Natural killer cell treated with Interleukin-12 subunit alpha and Interleukin-12 subunit beta and Interleukin-15 and Interleukin-18, amount 100 ng/mL, for 72 hours (primary cell): ENCODE measurements around the gene PCDHGA5. TPM values are rescaled to one million over a fixed set of nuclear protein-coding genes. Genes with fewer than 3 reads are reported as not detected.
"Not testable (repeated sequence)": the region's sequence is repeated elsewhere in the genome, so short reads cannot be mapped to it uniquely, and the experiment has no call there.

Experiments used
- ATAC-seq, 2 donors: fragments of 150-1000 bp; cut with Tn5 transposase in 1 of 2; sonication (Bioruptor Pico), chemical (Tn5 transposase) in 1 of 2; 2 replicates each; pipeline ENCODE4 v1.10.0; 2021
- DNase-seq: peaks from one replicate; pipeline ENCODE4 v3.0.0; 2022; ENCODE audit warnings: low spot score
- H3K27ac Mint-ChIP-seq, 2 donors: 1 replicate in 1 of 2; 2 replicates in 1 of 2; pipeline ENCODE4 v1.8.0; 2022; ENCODE audit warnings: mixed read lengths in 2 of 2, mild to moderate bottlenecking in 1 of 2, moderate library complexity in 1 of 2
- H3K27me3 Mint-ChIP-seq, 2 donors: 1 replicate in 1 of 2; 2 replicates in 1 of 2; pipeline ENCODE4 v1.8.0; 2022; ENCODE audit warnings: mixed read lengths in 2 of 2
- H3K36me3 Mint-ChIP-seq: one replicate; pipeline ENCODE4 v1.8.0; 2022; ENCODE audit warnings: mixed read lengths
- H3K4me1 Mint-ChIP-seq, 2 donors: 1 replicate in 1 of 2; 2 replicates in 1 of 2; pipeline ENCODE4 v1.8.0; 2022; ENCODE audit warnings: low read depth in 2 of 2, mixed read lengths in 2 of 2, mild to moderate bottlenecking in 1 of 2
- H3K4me3 Mint-ChIP-seq: one replicate; pipeline ENCODE4 v1.8.0; 2022; ENCODE audit warnings: mixed read lengths
- H3K9me3 Mint-ChIP-seq: 2 replicates; pipeline ENCODE4 v1.8.0; 2022; ENCODE audit warnings: mixed read lengths
- total RNA-seq, 2 donors: library from RNA; stranded (reverse); gene quantifications; one replicate each; pipeline ENCODE4 v1.2.3, GENCODE V29; 2022

PCDHGA5 gene
- total RNA-seq, 2 donors from 2014 or later = 0.33 to 0.36 TPM

DNA sequence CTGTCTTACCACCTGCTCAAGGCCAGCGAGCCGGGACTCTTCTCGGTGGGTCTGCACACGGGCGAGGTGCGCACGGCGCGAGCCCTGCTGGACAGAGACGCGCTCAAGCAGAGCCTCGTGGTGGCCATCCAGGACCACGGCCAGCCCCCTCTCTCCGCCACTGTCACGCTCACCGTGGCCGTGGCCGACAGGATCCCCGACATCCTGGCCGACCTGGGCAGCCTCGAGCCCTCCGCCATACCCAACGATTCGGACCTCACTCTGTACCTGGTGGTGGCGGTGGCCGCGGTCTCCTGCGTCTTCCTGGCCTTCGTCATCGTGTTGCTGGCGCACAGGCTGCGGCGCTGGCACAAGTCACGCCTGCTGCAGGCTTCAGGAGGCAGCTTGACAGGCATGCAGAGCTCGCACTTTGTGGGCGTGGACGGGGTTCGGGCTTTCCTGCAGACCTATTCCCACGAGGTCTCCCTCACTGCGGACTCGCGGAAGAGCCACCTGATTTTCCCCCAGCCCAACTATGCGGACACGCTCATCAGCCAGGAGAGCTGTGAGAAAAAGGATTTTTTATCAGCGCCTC is 23.1 kb upstream of the PCDHGA5 start:
- peaks cover 25% of the 10 kb centered on the region for H3K9me3 Mint-ChIP-seq
- not testable (repeated sequence) for H3K27ac Mint-ChIP-seq, DNase-seq, ATAC-seq, H3K4me3 Mint-ChIP-seq, H3K4me1 Mint-ChIP-seq
- peaks cover 55 to 81% of the 10 kb centered on the region in 2 donors for H3K27me3 Mint-ChIP-seq
- peaks cover 32% of the 10 kb centered on the region for H3K36me3 Mint-ChIP-seq

GRCh38 chr5:141342773-141343172 is 21.2 kb upstream of the PCDHGA5 start:
- Mint-ChIP-seq H3K36me3 (peaks cover 37% of the 10 kb centered on the region), H3K9me3 (peaks cover 22% of the 10 kb centered on the region), H3K4me1 (no peaks in the 10 kb centered on the region), H3K4me3 (no peak overlapping the region), H3K27ac (no peak overlapping the region), H3K27me3 (peaks cover 48 to 79% of the 10 kb centered on the region in 2 donors)
- ATAC-seq = no peak
- no peak for DNase-seq

DNA sequence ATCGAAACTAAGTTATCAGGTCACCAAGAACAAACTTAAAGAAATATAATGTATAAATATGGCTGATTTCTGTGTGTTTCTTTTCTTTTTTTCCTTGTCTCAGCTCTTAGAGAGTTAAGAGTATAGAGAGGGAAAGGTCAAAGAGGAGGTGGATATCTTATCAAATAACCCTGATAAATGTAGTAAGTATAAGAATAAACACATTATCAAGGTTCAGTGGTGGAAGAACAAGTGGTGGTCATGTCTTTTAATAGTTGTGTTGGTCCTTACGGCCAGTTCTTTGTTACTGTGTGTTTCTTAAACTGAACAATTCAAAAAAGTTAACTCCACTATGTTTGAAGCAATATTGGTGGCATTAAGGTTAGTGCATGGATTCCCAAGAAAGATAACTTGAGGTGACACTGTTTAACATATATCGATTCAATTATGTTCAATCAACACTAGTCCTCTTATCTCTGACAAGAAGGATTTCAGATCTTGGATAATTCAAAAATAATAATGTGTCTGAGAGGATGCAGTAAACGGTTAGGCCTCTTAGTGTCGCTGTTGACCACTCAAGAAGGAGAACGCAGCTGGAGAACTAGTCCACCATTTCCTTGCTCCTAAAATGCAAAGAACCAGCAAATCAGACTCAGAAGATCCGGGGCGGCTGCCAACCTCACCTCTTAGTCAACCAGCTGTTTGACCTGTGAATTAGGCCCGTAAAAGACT is 20.6 kb upstream of the PCDHGA5 start, which contains the start of gene PCDHGA3:
Gene PCDHGA3 (plus strand): TSS at position 588 of the 711 bp plus-strand sequence. CDS start 205 bp downstream, outside the sequence.
- Mint-ChIP-seq H3K4me1 (no peaks in the 10 kb centered on the region), H3K27ac (no peak within 1 kb of the TSS), H3K27me3 (peaks cover 42 to 79% of the 10 kb centered on the region in 2 donors), H3K4me3 (peak within 1 kb of the TSS; percentile 47), H3K36me3 (peaks cover 30% of the 10 kb centered on the region), H3K9me3 (peaks cover 17% of the 10 kb centered on the region)
- ATAC-seq = no peak
- no peak for DNase-seq

DNA sequence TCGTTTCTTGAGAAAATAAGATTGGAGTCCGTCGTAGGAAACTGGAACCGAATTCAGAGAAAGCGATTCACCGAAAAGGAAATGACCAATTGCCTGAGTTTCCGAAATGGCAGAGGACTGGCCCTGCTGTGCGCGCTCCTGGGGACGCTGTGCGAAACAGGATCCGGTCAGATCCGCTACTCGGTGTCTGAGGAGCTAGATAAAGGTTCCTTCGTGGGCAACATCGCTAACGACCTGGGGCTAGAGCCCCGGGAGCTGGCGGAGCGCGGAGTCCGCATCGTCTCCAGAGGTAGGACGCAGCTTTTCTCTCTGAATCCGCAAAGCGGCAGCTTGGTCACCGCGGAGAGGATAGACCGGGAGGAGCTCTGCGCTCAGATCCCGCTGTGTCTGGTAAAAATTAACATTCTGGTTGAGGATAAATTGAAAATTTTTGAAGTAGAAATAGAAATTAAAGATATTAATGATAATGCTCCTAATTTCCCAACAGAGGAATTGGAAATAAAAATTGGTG is 20.0 kb upstream of the PCDHGA5 start:
- Mint-ChIP-seq H3K27me3 (peaks cover 42 to 79% of the 10 kb centered on the region in 2 donors), H3K4me1 (no peaks in the 10 kb centered on the region), H3K27ac (no peak overlapping the region), H3K9me3 (peaks cover 14% of the 10 kb centered on the region), H3K36me3 (peaks cover 27% of the 10 kb centered on the region), H3K4me3 (peak overlapping the region; percentile 47)
- DNase-seq (no peak), ATAC-seq (no peak)

- Mint-ChIP-seq H3K27me3 (peaks cover 45 to 82% of the 10 kb centered on the region in 2 donors), H3K36me3 (peaks cover 26% of the 10 kb centered on the region)
- ATAC-seq = no peak
Measured at GRCh38 chr5:141345327-141345726, 18.6 kb upstream of the PCDHGA5 start.

DNA sequence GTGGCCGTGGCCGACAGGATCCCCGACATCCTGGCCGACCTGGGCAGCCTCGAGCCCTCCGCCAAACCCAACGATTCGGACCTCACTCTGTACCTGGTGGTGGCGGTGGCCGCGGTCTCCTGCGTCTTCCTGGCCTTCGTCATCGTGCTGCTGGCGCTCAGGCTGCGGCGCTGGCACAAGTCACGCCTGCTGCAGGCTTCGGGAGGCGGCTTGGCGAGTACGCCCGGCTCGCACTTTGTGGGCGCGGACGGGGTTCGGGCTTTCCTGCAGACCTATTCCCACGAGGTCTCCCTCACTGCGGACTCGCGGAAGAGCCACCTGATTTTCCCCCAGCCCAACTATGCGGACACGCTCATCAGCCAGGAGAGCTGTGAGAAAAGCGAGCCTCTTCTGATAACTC is 17.9 kb upstream of the PCDHGA5 start:
- Mint-ChIP-seq H3K36me3 (peaks cover 26% of the 10 kb centered on the region), H3K27me3 (peaks cover 46 to 81% of the 10 kb centered on the region in 2 donors), H3K9me3 (peaks cover 13% of the 10 kb centered on the region)
- H3K4me3 Mint-ChIP-seq, ATAC-seq, H3K27ac Mint-ChIP-seq, H3K4me1 Mint-ChIP-seq, DNase-seq: not testable (repeated sequence)

More at GRCh38 chr5:141345327-141345726, 18.6 kb upstream of the PCDHGA5 start:
- Mint-ChIP-seq H3K4me1 (no peaks in the 10 kb centered on the region), H3K9me3 (peaks cover 13% of the 10 kb centered on the region), H3K27ac (no peak overlapping the region), H3K4me3 (no peak overlapping the region)
- no peak for DNase-seq

- no peak for ATAC-seq
Measured at GRCh38 chr5:141349917-141350619, 13.9 kb upstream of the PCDHGA5 start, which contains the start of gene PCDHGB1. Gene PCDHGB1, plus strand, starts transcription at chr5:141350099. Its CDS starts 162 bp downstream, at chr5:141350261.

GRCh38 chr5:141351591-141351990 is 12.4 kb upstream of the PCDHGA5 start:
- H3K27me3 Mint-ChIP-seq = peaks cover 43 to 70% of the 10 kb centered on the region in 2 donors

More at GRCh38 chr5:141349917-141350619, 13.9 kb upstream of the PCDHGA5 start, which contains the start of gene PCDHGB1:
- Mint-ChIP-seq H3K27me3 (peaks cover 39 to 70% of the 10 kb centered on the region in 2 donors), H3K4me1 (no peaks in the 10 kb centered on the region), H3K36me3 (peaks cover 27% of the 10 kb centered on the region), H3K27ac (no peak within 1 kb of the TSS), H3K4me3 (peak within 1 kb of the TSS; percentile 25), H3K9me3 (peaks cover 12% of the 10 kb centered on the region)
- no peak for DNase-seq

GRCh38 chr5:141354900-141355469 is 9.0 kb upstream of the PCDHGA5 start, which contains the start of gene PCDHGA4:
Gene PCDHGA4, plus strand, starts transcription at chr5:141355021. Its CDS starts 87 bp downstream, at chr5:141355108.
- H3K4me3 Mint-ChIP-seq = no peak within 1 kb of the TSS
- ATAC-seq = no peak
- H3K27ac Mint-ChIP-seq = no peak within 1 kb of the TSS
- H3K27me3 Mint-ChIP-seq = peaks cover 40 to 61% of the 10 kb centered on the region in 2 donors
- H3K36me3 Mint-ChIP-seq = peaks cover 27% of the 10 kb centered on the region
- DNase-seq = no peak
- peaks cover 10% of the 10 kb centered on the region for H3K9me3 Mint-ChIP-seq
- H3K4me1 Mint-ChIP-seq = peaks cover 3 to 4% of the 10 kb centered on the region in 2 donors

More at GRCh38 chr5:141351591-141351990, 12.4 kb upstream of the PCDHGA5 start:
- DNase-seq (no peak), ATAC-seq (no peak)
- Mint-ChIP-seq H3K36me3 (peaks cover 25% of the 10 kb centered on the region), H3K27ac (no peak overlapping the region), H3K9me3 (peaks cover 7% of the 10 kb centered on the region), H3K4me3 (no peak overlapping the region), H3K4me1 (no peaks in the 10 kb centered on the region)

GRCh38 chr5:141355641-141356040 is 8.3 kb upstream of the PCDHGA5 start:
- H3K4me3 Mint-ChIP-seq = no peak overlapping the region
- no peak for ATAC-seq
- peaks cover 3 to 5% of the 10 kb centered on the region in 2 donors for H3K4me1 Mint-ChIP-seq
- H3K27ac Mint-ChIP-seq = no peak overlapping the region
- peaks cover 40 to 61% of the 10 kb centered on the region in 2 donors for H3K27me3 Mint-ChIP-seq
- peaks cover 8% of the 10 kb centered on the region for H3K9me3 Mint-ChIP-seq
- peaks cover 26% of the 10 kb centered on the region for H3K36me3 Mint-ChIP-seq
- no peak for DNase-seq

- ATAC-seq (no peak), DNase-seq (no peak)
- Mint-ChIP-seq H3K9me3 (peaks cover 12% of the 10 kb centered on the region), H3K36me3 (peaks cover 31% of the 10 kb centered on the region), H3K4me1 (peaks cover 3 to 5% of the 10 kb centered on the region in 2 donors), H3K27me3 (peaks cover 41 to 66% of the 10 kb centered on the region in 2 donors), H3K4me3 (no peak overlapping the region), H3K27ac (no peak overlapping the region)
Measured at GRCh38 chr5:141356133-141356532, 7.8 kb upstream of the PCDHGA5 start.

GRCh38 chr5:141356950-141357349 is 7.0 kb upstream of the PCDHGA5 start:
- Mint-ChIP-seq H3K27me3 (peaks cover 44 to 72% of the 10 kb centered on the region in 2 donors), H3K36me3 (peaks cover 33% of the 10 kb centered on the region)
- peak in 1 of 2 donors; percentile 38 for ATAC-seq

More at GRCh38 chr5:141356950-141357349, 7.0 kb upstream of the PCDHGA5 start:
- Mint-ChIP-seq H3K4me3 (no peak overlapping the region), H3K9me3 (peaks cover 12% of the 10 kb centered on the region), H3K27ac (no peak overlapping the region), H3K4me1 (peaks cover 3 to 5% of the 10 kb centered on the region in 2 donors)
- no peak for DNase-seq
